Esophagus squamous epithelium (tissue), 4 donors: ENCODE results near the gene SRGAP2.
"Not testable (repeated sequence)": the region's sequence is repeated elsewhere in the genome, so short reads cannot be mapped to it uniquely, and the experiment has no call there.

Experiments used
- CTCF ChIP-seq, 6 experiments: fragments of 450-650 bp in 4 of 6; fragments of 200-600 bp in 2 of 6; sonication (generic) in 2 of 6; IDR thresholded peaks; one replicate each; pipeline ENCODE4 v1.5.1; 2016 to 2019; ENCODE audit warnings: antibody characterized with exemption in 6 of 6, mild to moderate bottlenecking in 4 of 6, moderate library complexity in 4 of 6
- POLR2A ChIP-seq, 4 donors: fragments of 450-650 bp; IDR thresholded peaks; one replicate each; pipeline ENCODE4 v1.6.1; 2017; ENCODE audit warnings: antibody characterized with exemption in 4 of 4, mild to moderate bottlenecking in 4 of 4, moderate library complexity in 3 of 4

- TF ChIP-seq CTCF, POLR2A (IDR thresholded peaks at IDR 0.05): not testable (repeated sequence)
Measured at GRCh38 chr1:206205569-206205968, 2.2 kb downstream of the SRGAP2 start.
